Parathyroid adenoma (tissue), 2 donors: ENCODE results near the gene LGALS13.

Source experiments
- H2AFZ ChIP-seq: fragments of 300-600 bp; sonication (generic); one replicate; pipeline ENCODE4 v1.7.0; 2017; ENCODE audit warnings: antibody characterized with exemption, mild to moderate bottlenecking
- H3K27ac ChIP-seq: fragments of 300-600 bp; sonication (generic); one replicate; pipeline ENCODE4 v1.7.0; 2017
- H3K27me3 ChIP-seq: fragments of 300-600 bp; sonication (generic); one replicate; pipeline ENCODE4 v1.7.0; 2017; ENCODE audit warnings: low read length; ENCODE audit not compliant: control insufficient read depth, insufficient read depth
- H3K36me3 ChIP-seq: fragments of 300-600 bp; sonication (generic); one replicate; pipeline ENCODE4 v1.7.0; 2017; ENCODE audit warnings: low read length; ENCODE audit not compliant: control insufficient read depth, insufficient read depth
- H3K4me1 ChIP-seq: fragments of 300-600 bp; sonication (generic); one replicate; pipeline ENCODE4 v1.7.0; 2017; ENCODE audit warnings: control low read depth
- H3K4me2 ChIP-seq: fragments of 300-600 bp; sonication (generic); one replicate; pipeline ENCODE4 v1.7.0; 2017; ENCODE audit warnings: low read length
- H3K4me3 ChIP-seq: fragments of 300-600 bp; sonication (generic); one replicate; pipeline ENCODE4 v1.7.0; 2017; ENCODE audit warnings: low read depth, low read length
- H3K79me2 ChIP-seq: fragments of 300-600 bp; sonication (generic); one replicate; pipeline ENCODE4 v1.7.0; 2017; ENCODE audit warnings: control low read depth
- H3K9ac ChIP-seq: fragments of 300-600 bp; sonication (generic); one replicate; pipeline ENCODE4 v1.7.0; 2017; ENCODE audit warnings: mild to moderate bottlenecking
- H3K9me3 ChIP-seq: fragments of 300-600 bp; sonication (generic); one replicate; pipeline ENCODE4 v1.7.0; 2017; ENCODE audit warnings: low read length; ENCODE audit not compliant: control insufficient read depth
- CTCF ChIP-seq: fragments of 300-600 bp; sonication (generic); IDR thresholded peaks from one replicate; pipeline ENCODE4 v1.7.0; 2017; ENCODE audit warnings: antibody characterized with exemption, mild to moderate bottlenecking
- donor health status: primary hyperparathyroidism.

LGALS13 gene

GRCh38 chr19:39645800-39646411 lies 43.6 kb downstream of the LGALS13 start:
- Histone ChIP-seq H3K27ac (no peak overlapping the region), H3K27me3 (no peaks in the 10 kb centered on the region), H2AFZ (no peak overlapping the region), H3K9me3 (no peaks in the 10 kb centered on the region), H3K36me3 (no peaks in the 10 kb centered on the region), H3K4me2 (no peak overlapping the region), H3K9ac (no peak overlapping the region), H3K4me1 (no peaks in the 10 kb centered on the region), H3K79me2 (no peaks in the 10 kb centered on the region), H3K4me3 (no peak overlapping the region)
- TF ChIP-seq CTCF: no peak

GRCh38 chr19:39647918-39648317 lies 45.6 kb downstream of the LGALS13 start:
- Histone ChIP-seq H3K27me3 (no peaks in the 10 kb centered on the region), H2AFZ (no peak overlapping the region), H3K79me2 (no peaks in the 10 kb centered on the region), H3K36me3 (no peaks in the 10 kb centered on the region), H3K4me1 (no peaks in the 10 kb centered on the region), H3K4me2 (no peak overlapping the region), H3K9ac (no peak overlapping the region), H3K4me3 (no peak overlapping the region), H3K9me3 (no peaks in the 10 kb centered on the region), H3K27ac (no peak overlapping the region)
- TF ChIP-seq CTCF: no peak

GRCh38 chr19:39655613-39656012 lies 53.3 kb downstream of the LGALS13 start, which contains the start of gene LGALS16:
Gene LGALS16 (plus strand): TSS chr19:39655913. CDS start chr19:39655962, 49 bp downstream.
- Histone ChIP-seq H3K4me3 (no peak within 1 kb of the TSS), H3K27me3 (no peaks in the 10 kb centered on the region), H3K4me1 (no peaks in the 10 kb centered on the region), H3K9ac (no peak within 1 kb of the TSS), H3K9me3 (no peaks in the 10 kb centered on the region), H3K79me2 (no peaks in the 10 kb centered on the region), H3K36me3 (no peaks in the 10 kb centered on the region), H2AFZ (no peak within 1 kb of the TSS), H3K27ac (no peak within 1 kb of the TSS), H3K4me2 (no peak within 1 kb of the TSS)
- TF ChIP-seq CTCF: no peak
